Hepatic stellate cell (primary cell): ENCODE results near the gene SDR42E2.
"Not testable (repeated sequence)": the region's sequence is repeated elsewhere in the genome, so short reads cannot be mapped to it uniquely, and the experiment has no call there.

ENCODE experiments used
- DNase-seq: peaks from one replicate; pipeline ENCODE4 v3.0.0; 2011; ENCODE audit warnings: low spot score

Gene SDR42E2

DNA sequence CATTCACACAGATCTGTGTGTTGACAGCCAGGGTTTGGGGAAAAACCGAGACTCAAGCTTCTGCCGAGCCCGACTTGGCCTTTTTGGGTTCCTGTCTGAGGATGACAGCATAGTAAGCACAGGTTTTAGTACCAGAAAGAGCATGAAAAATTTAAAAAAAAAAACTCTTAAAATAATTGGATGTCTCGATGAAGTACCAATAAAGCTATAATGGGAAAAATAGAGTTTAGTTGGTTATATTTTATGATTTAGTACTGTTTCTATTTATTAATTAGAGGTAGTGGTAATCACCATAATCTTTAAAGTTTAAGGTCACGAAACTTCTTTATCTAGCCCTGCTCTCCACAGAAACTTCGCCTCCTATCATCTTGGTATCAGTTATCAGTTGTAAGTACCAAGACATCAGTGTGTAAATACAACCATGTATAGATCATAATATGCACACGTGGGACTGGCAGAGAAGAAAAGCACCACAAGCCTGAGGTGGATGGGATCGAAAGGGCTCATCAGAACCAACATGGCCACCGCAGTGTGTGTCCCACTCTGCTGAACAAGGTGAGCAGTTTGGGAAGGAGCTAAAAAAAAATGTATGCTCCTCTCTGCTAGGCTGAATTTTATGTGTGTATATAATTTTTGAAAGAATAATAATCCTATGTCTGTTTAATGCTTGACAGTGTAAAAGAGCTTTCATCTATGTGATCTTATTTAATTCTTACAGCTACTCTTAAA is 29.4 kb downstream of the SDR42E2 start:
- no peak for DNase-seq

DNA sequence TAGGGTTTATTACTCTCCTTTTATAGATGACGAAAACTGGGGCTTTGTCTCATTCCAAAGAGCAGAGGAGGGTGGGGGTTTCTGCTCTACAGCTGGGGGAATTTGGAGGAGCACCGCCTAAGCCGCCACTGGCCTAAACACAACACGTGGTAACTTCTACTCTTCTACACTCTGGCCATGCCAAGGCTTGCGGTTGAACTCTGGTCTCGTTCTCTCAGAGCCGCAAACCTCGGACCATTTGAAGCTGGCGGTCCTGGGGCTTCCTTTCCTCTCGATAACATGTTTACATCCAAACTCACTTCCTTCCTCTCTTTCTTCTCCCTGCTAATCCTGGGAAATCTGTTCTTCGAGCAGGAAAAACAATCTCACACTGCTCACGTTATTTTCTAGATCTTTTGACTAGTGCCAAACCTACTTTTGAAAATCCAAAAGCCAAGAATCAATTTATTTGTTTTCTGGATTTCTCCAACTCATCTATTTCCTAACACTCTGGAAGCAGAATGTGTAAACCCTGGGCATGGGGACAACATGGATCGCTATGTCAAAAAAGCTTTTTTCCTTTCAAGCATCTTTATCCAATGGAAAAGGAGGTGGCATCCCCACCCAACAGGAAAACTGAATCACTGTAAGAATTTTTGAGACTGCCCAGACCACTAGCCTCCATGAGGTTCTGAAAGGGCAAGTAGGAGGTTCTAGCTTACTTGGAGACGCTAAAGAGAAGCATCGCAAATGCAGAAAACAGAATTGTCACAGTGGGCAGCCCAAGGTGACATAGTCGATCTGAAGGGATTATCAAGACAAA is 30.2 kb downstream of the SDR42E2 start:
- peak; percentile 77 for DNase-seq

DNA sequence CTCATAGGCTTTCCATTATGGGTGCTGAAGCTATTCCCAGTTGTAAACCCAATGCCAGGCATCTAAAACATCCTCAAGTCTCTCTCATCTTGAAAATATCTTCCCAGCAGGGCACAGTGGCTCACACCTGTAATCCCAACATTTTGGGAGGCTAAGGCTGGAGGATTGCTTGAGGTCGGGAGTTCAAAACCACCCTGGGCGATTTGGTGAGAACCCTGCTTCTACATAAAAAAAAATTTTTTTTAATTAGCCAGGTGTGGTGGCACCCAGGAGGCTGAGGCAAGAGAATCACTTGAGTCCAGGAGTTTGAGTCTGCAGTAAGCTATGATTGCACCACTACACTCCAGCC is 30.7 kb downstream of the SDR42E2 start:
- no peak for DNase-seq

DNA sequence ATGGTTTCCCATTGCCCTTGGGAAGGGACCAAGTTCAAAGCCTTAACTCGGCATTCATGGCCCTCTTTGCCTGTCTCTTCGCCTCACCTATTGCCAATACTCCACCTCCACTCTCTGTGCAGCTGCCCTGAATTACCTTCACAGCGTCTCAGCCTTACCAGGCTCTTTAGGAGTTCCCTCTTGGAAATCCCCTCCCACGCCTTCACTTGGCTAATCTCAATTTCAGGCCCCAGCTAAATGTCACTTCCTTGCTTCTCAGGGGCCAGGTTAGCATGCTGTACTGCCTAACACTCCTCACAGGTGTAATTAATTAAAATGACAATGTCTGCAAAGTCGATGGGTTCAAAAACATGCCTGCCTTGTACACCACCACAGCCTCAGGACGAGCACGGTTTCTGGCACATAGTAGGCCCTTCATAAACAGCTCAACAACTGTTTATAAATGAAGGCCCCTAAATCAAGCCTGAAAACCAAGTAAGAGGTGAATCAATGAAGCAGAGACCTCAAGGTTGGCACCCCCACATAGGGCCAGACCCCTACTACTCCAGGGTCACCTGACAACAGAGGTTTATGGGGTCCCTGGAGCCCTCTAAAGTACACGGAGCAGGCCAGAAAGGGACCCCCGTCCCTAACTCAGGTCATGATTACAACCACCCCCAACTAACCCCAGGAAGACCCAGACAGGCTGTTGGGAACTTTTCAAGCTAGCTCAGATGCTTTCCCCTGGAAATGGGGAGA is 32.6 kb downstream of the SDR42E2 start:
- no peak for DNase-seq

DNA sequence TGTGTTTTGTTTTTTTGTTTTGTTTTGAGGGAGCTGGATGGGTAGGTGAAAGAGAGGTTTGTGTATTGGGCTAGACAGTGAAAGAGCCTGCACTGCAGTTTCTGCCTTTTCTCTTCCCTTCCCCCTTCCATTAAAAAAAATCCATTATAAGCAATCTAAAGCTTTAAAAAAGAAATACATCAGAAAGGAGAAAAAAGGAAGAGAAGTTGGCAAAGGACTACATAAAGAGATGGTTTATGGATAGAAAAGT is 33.1 kb downstream of the SDR42E2 start:
- DNase-seq, result no peak

DNA sequence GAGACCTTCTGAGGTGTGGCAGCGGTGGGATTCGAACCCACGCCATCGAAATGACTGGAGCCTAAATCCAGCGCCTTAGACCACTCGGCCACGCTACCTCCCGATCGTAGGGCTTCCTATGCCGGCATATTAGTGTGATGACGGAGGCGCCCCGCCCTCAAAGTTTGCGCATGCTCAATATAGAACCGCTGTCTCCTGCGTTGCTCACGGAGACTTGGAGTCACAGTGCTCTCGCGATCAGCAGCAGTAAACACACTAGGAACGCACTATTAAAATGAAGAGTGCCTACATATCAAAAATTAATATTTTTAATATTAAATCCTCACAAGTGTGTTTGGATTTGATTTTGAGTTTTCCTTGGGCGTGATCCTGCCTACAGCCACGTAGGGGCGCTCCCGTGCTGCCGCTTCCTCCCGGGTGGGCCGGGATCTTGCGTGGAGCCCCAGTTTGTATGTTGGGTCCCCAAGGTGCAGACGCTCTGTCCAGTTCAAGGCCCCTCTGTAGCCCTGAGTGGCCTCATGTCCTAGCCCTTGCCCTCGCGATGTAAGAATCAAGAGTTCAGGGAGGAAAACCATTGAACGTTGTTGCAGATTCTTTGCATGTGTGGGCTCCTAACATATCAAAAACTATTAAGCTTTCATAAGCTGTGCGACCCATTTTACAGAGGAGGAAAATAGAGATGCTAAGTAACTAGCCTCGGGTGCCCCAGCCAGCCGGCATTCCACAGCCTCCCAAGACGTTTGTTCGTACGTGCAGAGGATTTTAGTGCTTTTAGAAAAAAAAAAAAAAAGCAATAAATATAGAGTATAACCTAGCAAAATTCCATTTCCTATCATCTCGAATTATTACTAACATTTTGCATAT is 33.6 kb downstream of the SDR42E2 start:
- peak; percentile 70 for DNase-seq

DNA sequence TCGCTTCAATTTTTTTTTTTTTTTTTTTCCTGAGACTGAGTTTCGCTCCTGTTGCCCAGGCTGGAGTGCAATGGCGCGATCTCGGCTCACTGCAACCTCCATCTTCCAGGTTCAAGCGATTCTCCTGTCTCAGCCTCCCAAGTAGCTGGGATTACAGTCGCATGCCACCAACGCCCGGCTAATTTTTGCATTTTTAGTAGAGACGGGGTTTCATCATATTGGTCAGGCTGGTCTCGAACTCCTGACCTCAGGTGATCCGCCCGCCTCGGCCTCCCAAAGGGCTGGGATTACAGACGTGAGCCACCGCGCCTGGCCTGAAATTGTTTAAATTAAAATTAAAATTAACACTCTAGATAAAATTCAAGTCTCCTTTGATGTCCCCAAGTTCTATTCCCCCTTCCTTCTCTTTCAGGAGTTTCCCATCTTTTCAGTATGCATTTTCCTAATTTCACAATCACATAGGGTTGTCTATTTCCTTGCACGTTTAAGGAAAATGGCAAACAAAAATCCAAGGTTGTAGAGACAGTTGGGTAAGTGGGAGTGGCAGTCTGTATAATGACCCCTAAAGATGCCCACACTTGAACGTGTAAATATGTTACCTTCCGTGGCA is 34.4 kb downstream of the SDR42E2 start:
- DNase-seq, result not testable (repeated sequence)

DNA sequence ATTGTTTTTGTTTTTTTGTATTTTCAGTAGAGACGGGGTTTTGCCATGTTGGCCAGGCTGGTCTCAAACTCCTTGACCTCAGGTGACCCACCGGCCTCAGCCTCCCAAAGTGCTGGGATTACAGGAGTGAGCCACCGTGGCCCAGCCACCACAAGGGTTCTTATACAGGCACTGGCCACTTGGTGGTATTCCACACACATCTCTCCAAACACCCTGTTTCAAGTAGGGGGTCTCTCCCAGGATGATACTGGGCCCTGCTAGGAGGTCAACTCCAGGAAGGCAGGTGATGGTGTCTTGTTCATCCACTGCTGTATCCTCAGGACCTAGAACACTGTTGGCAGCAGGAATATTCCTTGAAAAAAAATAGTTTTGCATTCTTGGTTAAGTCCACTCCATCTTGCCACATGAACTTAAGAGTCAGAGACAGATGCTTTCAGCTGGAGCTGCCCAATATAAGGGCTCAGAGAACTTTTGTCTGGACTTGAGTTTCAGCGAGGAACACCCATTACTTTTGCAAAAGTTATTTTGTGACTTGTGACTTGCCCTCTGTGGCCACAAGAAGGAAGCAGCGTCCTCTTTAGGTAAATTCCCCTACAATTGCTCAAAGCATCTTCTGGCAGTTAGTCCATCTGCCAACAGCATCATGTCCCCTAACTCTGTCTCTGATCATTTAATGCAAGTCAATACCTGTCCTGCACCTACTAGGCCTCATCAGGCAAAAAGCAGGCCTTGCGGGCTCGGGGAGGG is 36.4 kb downstream of the SDR42E2 start:
- no peak for DNase-seq

DNA sequence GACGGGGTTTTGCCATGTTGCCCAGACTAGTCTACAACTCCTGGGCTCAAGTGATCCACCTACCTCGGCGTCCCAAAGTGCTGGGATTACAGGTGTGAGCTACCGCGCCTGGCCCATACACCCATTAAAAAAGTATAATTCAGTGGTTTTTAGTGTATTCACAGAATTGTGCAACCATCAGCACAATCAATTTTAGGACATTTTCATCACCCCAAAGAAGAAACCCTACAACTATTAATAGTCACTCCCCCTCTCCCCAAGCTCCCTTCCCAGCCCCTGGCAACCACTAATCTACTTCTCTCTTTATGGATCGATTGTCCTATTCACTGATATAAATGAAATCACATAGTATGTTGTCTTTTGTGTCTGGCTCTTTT is 39.9 kb downstream of the SDR42E2 start:
- no peak for DNase-seq

DNA sequence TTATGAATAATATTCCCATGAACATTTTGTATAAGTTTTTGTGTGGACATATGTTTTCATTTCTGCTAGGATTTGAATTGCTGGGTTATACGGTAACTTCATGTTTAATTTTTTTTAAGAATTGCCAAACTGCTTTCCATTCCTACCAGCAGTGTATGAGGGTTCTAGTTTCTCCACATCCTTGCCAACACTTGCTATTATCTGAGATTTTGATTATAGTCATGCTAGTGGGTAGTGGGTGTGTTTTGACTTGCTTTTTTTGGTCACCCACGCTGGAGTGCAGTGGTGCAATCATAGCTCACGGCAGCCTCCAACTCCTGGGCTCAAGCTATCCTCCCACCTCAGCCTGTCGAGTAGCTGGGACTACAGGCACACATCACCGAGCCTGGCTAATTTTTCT is 40.8 kb downstream of the SDR42E2 start:
- DNase-seq, result no peak

DNA sequence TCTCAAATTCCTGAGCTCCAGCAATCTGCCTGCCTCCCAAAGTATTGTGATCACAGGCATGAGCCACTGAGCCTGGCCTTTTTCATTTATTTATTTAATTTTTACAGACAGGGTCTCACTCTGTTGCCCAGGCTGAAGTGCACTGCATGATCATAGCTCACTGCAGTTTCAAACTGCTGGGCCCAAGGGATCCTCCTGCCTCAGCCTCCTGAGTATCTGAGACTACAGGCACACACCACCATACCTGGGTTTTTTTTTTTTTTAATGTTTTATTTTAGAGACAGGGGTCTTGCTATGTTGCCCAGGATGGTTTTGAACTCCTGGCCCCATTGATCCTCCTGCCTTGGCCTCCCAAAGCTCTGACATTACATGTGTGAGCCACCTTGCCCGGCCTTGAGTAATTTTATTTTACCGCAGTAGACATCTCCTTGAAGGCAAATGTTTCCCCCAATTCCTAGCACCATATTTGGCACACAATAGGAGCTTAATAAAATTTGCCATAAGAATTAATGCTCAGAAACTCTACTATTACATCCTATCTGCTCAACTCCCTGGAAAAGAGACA is 41.9 kb downstream of the SDR42E2 start:
- no peak for DNase-seq

DNA sequence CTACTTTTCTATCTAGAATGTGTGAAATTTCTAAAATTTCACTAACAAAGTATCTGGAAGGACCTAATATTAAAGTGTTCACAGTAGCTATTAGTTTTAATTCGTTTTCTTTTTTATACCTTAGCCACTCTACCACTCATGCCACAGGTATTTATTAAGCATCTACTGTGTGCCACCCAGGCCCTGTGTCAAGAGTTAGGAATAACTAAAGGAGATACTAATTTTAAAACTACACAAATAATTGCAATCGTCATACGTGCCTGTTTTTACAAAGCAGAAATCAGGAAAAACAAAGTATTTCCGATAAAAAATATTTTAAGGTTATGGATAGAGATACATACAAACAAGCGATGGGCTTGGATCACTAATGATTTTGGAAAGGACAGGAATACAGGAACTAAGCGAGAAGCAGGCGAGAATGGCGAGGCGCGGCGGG is 43.3 kb downstream of the SDR42E2 start:
- DNase-seq, result no peak

DNA sequence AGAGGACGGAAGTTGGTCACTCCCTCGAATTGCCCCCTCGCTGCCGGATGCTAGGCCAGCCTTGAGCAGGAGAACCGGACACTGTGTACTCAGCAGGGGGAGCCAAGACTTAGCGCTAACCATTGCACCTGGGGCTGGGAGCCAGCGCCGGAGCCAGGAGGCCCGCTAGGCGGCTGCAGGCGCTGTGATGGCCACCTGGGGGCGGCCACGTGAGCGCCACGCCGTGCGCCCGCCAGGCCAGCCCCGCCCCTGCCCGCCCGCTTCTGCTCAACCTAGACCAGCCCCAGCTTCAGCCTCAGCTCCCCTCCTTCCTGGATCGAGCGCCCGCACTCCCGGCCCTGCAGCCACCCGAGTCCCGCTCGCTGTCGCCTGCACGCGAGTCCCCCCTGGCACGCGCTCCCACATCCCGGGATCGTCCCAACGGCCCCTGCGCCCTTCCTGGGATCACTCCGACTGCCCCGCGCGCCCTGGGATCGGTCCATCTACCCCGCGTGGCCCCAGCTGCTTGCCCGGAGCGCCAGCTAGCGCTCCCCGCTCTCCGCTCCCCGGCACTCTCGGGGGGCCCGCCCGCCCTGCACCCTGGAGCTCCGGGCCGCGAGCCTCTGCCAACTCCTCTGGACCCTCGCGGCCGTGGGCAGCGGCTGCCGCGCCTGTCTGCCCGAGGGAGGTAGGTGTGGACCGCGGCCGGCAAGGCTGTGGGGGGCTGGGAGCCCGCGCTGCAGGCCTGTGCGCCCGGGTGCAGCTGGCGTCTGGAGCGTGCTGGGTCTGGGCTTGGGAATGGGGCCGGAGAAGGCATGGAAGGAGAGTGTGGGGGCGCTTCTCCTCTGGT is 43.9 kb downstream of the SDR42E2 start, which contains the start of gene EEF2K:
TSS of gene EEF2K (plus strand) at position 266 of the 829 bp plus-strand sequence. CDS start 19,452 bp downstream, outside the sequence.
- DNase-seq, result peak; percentile 96

DNA sequence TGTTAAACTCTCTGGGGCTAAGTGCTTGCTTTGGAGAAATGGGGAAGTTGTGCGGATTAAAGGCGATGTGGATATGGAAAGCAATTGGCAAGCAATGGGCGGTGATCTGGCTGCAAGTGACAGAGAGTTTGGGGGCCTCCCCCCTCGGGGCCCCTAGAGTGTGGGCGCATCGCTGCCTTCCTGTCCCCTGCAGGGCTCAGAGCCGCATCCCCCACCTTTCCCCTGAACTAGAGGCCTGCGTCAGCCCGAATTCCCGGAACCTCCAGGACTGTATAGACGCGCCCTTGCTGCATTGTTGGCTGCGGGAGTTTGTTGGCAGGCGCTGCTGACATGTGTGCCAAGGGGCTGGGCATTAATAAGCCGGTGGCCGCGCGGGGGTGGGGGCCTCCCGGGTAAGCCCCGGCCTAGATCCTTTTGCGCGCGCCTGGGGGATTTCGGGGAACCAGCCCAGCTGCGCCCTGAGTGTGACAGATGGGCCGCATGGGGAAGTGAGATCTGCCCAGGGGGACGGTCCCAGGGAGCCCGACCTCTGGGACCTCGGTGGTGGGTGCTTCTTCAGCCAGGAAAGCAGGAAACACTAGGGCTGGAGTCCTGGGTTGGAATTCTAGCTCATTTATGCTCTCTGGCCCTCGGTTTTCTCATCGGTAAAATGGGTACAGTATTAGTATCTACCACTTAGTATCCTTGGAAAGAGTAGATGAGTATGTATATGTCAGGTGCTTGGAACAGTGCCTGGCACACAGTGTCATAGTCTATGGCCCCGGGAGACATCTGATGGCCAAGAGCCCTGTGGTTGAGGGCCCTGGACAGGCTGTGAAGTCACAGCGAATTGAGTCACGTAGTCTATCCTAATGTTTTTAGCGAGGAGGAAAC is 44.8 kb downstream of the SDR42E2 start:
- no peak for DNase-seq

DNA sequence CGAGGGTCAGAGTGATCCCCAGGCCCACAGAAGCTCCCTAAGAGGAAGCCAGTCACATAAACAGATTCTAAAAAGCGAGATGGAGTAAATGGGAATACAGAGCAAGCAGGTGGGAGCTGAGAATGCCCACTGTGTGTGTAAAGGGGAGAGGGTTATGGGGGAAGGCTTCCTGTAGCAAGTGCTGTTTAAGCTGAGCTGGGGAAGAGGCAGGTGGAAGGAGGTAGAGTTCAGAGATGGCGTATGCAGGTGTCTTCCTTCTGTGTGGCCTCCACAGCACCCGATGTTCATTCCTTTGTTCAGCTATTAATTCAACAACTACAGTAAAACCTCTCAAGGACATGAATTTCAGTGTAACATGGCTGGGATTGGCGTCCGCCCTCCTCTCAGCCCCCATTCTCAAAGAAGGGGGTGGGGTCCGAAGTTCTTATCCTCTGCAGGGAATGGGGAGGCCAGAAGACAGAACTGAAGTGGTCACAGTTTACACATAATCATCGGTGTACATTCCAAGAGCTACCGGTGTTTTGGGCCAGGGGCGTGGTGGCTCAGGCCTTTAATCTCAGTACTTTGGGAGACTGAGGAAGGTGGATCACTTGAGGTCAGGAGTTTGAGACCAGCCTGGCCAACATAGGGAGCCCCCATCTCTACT is 45.5 kb downstream of the SDR42E2 start:
- DNase-seq, result no peak

DNA sequence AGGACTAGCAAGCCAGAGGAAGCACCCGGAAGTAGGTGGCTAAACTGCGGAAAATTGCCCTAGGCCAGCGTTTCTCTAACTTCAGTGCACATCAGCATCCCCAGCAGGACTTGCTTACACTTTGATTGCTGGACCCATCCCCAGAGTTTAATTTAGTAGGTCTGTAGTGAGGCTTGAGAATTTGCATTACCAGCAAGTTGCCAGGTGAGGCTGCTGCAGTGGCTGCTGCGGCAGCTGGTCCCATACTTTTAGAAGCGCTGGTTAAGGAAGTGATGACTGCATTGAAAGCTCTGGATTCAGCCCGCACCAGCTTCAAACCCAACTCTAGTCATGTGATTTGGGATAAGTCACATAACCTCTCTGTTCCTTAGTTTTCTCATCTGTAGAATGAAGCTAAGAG is 48.0 kb downstream of the SDR42E2 start:
- no peak for DNase-seq

DNA sequence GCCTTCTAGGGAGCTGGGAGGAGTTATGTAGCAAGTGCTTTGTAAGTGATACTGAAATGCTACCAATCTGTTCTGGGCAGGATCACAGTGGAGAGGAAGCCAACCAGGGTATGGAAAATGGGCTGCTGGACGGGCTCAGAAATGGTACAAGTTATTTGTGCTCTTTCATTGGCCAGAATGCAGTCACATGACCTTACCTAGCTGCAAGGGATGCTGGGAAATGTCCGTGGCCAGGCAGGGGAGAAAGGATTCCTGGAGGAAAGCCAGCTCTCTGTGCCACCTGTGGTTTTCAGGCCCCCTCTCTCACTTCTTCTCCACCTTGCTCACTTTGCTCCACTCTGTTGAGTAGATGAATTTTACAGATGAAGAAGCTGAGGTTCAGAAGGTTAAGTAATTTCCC is 48.5 kb downstream of the SDR42E2 start:
- DNase-seq, result no peak

DNA sequence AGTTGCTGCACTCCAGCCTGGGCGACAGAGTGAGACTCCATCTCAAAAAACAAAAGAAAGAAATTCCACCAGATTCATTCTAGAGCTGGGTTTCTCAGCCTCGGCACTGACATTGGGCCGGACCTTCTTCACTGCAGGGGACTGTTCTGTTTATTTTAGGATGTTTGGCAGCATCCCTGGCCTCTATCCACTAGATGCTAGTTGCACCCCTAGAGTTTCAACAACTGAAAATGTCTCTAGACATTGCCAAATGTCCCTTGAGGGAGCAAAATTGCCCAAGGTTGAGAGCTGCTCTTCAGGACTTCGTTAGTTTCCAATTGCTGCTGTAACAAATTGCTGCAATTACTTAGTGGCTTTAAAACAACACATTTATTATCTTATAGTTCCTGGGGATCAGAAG is 50.9 kb downstream of the SDR42E2 start:
- no peak for DNase-seq
